ENCODE measurements around the gene RASAL2.

RASAL2 gene

GRCh38 chr1:178513278-178513983 lies 419.5 kb downstream of the RASAL2 start:
- peak; percentile 52 for DNase-seq (ENCODE audit: low read depth)

- no peak for DNase-seq (ENCODE audit: low read depth)
These were observed 422.2 kb downstream of the RASAL2 start for GRCh38 chr1:178516110-178516509.

- no peak for DNase-seq (ENCODE audit: low read depth)
These were observed 425.0 kb downstream of the RASAL2 start for GRCh38 chr1:178518894-178519293.

GRCh38 chr1:178520803-178521202 lies 426.9 kb downstream of the RASAL2 start:
- no peak for DNase-seq (ENCODE audit: low read depth)

GRCh38 chr1:178521241-178521640 lies 427.3 kb downstream of the RASAL2 start:
- DNase-seq (ENCODE audit: low read depth) = no peak

- DNase-seq (ENCODE audit: low read depth) = no peak
These were observed 433.2 kb downstream of the RASAL2 start for GRCh38 chr1:178527117-178527516.

- no peak for DNase-seq (ENCODE audit: low read depth)
These were observed 434.5 kb downstream of the RASAL2 start for GRCh38 chr1:178528228-178528952.

- DNase-seq (ENCODE audit: low read depth) = no peak
These were observed 435.0 kb downstream of the RASAL2 start for GRCh38 chr1:178528953-178529335.

GRCh38 chr1:178529364-178530036 lies 435.6 kb downstream of the RASAL2 start:
- no peak for DNase-seq (ENCODE audit: low read depth)

- DNase-seq (ENCODE audit: low read depth) = peak; percentile 21
These were observed 436.1 kb downstream of the RASAL2 start for GRCh38 chr1:178530037-178530402.

- DNase-seq (ENCODE audit: low read depth) = no peak
These were observed 436.6 kb downstream of the RASAL2 start for GRCh38 chr1:178530502-178530901.

GRCh38 chr1:178531887-178532286 lies 438.0 kb downstream of the RASAL2 start:
- no peak for DNase-seq (ENCODE audit: low read depth)

GRCh38 chr1:178532392-178532791 lies 438.5 kb downstream of the RASAL2 start:
- peak; percentile 66 for DNase-seq (ENCODE audit: low read depth)

GRCh38 chr1:178533121-178533946 lies 439.4 kb downstream of the RASAL2 start:
- no peak for DNase-seq (ENCODE audit: low read depth)

Data from fibroblast of gingiva (primary cell).